Jurkat, Clone E6-1 (cell line): ENCODE data around the gene TRIM36.

Experiments
- DNase-seq: peaks from one replicate; pipeline ENCODE4 v3.0.0-alpha.2; 2011; ENCODE audit warnings: low read depth, low spot score
- H3K4me3 ChIP-seq: 2 replicates; pipeline ENCODE4 v1.5.1; 2011; ENCODE audit warnings: mild to moderate bottlenecking, low read length, control low read depth, moderate library complexity

Gene TRIM36

GRCh38 chr5:115096034-115096769 lies 73.5 kb downstream of the TRIM36 start:
- DNase-seq = no peak
- H3K4me3 ChIP-seq = no peak overlapping the region

GRCh38 chr5:115087951-115088350 lies 81.8 kb downstream of the TRIM36 start:
- H3K4me3 ChIP-seq = no peak overlapping the region
- DNase-seq = no peak

- DNase-seq = no peak
- no peak overlapping the region for H3K4me3 ChIP-seq
These were observed 83.2 kb downstream of the TRIM36 start for GRCh38 chr5:115086473-115086872.

GRCh38 chr5:115084246-115084793 lies 85.4 kb downstream of the TRIM36 start:
- no peak overlapping the region for H3K4me3 ChIP-seq
- no peak for DNase-seq

- DNase-seq = no peak
- H3K4me3 ChIP-seq = no peak overlapping the region
These were observed 89.6 kb downstream of the TRIM36 start for GRCh38 chr5:115079924-115080623.
